ENCODE data around the gene CSF3R.
"Not testable (repeated sequence)": the region's sequence is repeated elsewhere in the genome, so short reads cannot be mapped to it uniquely, and the experiment has no call there.

The CSF3R gene

DNA sequence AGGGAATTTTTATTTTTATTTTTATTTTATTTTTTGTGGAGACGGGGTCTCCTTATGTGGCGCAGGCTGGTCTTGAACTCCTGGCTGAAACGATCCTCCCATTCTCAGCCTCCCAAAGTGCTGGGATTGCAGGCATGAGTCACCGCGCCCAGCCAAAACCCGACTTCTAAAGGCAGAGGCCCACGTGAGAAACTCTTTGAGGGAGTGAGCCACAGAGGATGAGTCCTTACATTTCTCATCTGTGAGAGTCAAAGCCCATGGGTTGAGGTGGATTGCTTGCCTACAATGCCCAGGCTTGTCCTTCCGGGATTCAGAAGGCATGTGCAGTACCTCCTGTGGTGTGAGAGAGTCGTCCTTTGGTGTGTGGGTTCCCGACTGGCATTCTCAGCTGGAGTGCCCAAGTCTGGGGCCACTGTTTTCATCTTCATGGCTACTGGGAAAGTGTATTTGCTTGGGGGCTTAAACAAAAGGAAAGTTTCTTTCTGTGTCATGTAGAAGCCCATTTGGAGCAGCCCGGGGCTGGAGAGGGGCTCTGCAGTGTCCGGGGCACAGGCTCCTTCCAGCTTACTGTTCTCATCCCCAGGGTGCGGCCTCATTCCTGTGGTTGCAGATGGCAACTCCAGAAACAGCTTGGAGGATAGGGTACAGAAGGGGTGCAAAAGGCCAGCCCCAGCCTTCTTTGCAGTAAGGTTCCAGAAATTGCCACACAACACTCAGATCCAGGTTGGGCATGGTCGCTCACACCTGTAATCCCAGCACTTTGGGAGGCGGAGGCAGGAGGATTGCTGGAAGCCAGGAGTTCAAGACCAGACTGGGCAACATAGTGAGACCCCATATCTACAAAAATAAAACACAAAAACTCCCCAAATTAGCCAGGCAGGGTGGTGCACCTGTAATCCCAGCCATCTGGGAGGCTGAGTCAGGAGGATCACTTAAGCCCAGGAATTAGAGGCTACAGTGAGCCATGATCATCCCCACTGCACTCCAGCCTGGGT is 29.4 kb upstream of the CSF3R start:
- Histone ChIP-seq H2BK15ac (ENCODE audit: low read depth, poor library complexity, severe bottlenecking) (no peak overlapping the region), H3K36me3 (ENCODE audit: control insufficient read depth in 1 of 2, insufficient read depth in 2 of 2, low read depth in 1 of 2, low read length in 2 of 2) (no peaks in the 10 kb centered on the region), H2BK120ac (ENCODE audit: low read depth, low read length) (no peak overlapping the region), H2BK12ac (ENCODE audit: low read length in 2 of 2) (no peak overlapping the region), H3K27me3 (ENCODE audit: control insufficient read depth in 1 of 2, insufficient read depth in 1 of 2, low read length in 2 of 2) (peaks cover 7 to 54% of the 10 kb centered on the region in 2 experiments), H3K27ac (ENCODE audit: low read length, poor library complexity, severe bottlenecking) (no peak overlapping the region), H3K23ac (ENCODE audit: low read length in 2 of 2) (no peak overlapping the region), H3K4me3 (ENCODE audit: insufficient read depth in 1 of 2, low read depth in 1 of 2, low read length in 2 of 2) (no peak overlapping the region), H3K9ac (ENCODE audit: low read length) (no peak overlapping the region), H2BK5ac (ENCODE audit: low read depth, low read length, poor library complexity, severe bottlenecking) (no peak overlapping the region), H3K4me1 (ENCODE audit: control insufficient read depth, insufficient read depth, low read depth, low read length) (no peaks in the 10 kb centered on the region), H3K4me2 (ENCODE audit: low read length, poor library complexity, severe bottlenecking) (no peak overlapping the region), H2AK5ac (ENCODE audit: low read length, severe bottlenecking) (no peak overlapping the region), H4K91ac (ENCODE audit: low read length) (no peak overlapping the region), H2AFZ (ENCODE audit: low read depth, low read length) (no peak overlapping the region), H3K79me1 (replicated peaks; ENCODE audit: low read length, poor library complexity, severe bottlenecking) (no peaks in the 10 kb centered on the region), H3K4ac (ENCODE audit: low read depth in 1 of 2, low read length in 2 of 2) (no peak overlapping the region), H3K9me3 (ENCODE audit: control insufficient read depth, low read length) (no peaks in the 10 kb centered on the region), H4K8ac (ENCODE audit: low read length) (no peak overlapping the region), H3K14ac (ENCODE audit: low read length in 2 of 2) (no peak overlapping the region), H3K18ac (ENCODE audit: low read depth in 1 of 2, low read length in 2 of 2) (no peak overlapping the region)
- WGBS, result 78% methylated on average over 15 of the region's 15 CpGs
- no peak for DNase-seq

GRCh38 chr1:36511220-36511619 is 28.5 kb upstream of the CSF3R start:
- not testable (repeated sequence) for H3K9me3 ChIP-seq (ENCODE audit: control insufficient read depth, low read length); H2BK120ac ChIP-seq (ENCODE audit: low read depth, low read length); H2BK15ac ChIP-seq (ENCODE audit: low read depth, poor library complexity, severe bottlenecking); H3K4me1 ChIP-seq (ENCODE audit: control insufficient read depth, insufficient read depth, low read depth, low read length); H3K79me1 ChIP-seq (replicated peaks; ENCODE audit: low read length, poor library complexity, severe bottlenecking); H3K23ac ChIP-seq (ENCODE audit: low read length in 2 of 2); H3K4me2 ChIP-seq (ENCODE audit: low read length, poor library complexity, severe bottlenecking); H3K4ac ChIP-seq (ENCODE audit: low read depth in 1 of 2, low read length in 2 of 2); H3K4me3 ChIP-seq (ENCODE audit: insufficient read depth in 1 of 2, low read depth in 1 of 2, low read length in 2 of 2); H3K27ac ChIP-seq (ENCODE audit: low read length, poor library complexity, severe bottlenecking); H2BK5ac ChIP-seq (ENCODE audit: low read depth, low read length, poor library complexity, severe bottlenecking); H3K14ac ChIP-seq (ENCODE audit: low read length in 2 of 2); H3K36me3 ChIP-seq (ENCODE audit: control insufficient read depth in 1 of 2, insufficient read depth in 2 of 2, low read depth in 1 of 2, low read length in 2 of 2); H3K9ac ChIP-seq (ENCODE audit: low read length); DNase-seq; H4K8ac ChIP-seq (ENCODE audit: low read length); H2AFZ ChIP-seq (ENCODE audit: low read depth, low read length); H3K18ac ChIP-seq (ENCODE audit: low read depth in 1 of 2, low read length in 2 of 2); H4K91ac ChIP-seq (ENCODE audit: low read length); H2AK5ac ChIP-seq (ENCODE audit: low read length, severe bottlenecking); H2BK12ac ChIP-seq (ENCODE audit: low read length in 2 of 2)
- WGBS, result no CpG with 5 or more reads among the region's 2 CpGs
- H3K27me3 ChIP-seq (ENCODE audit: control insufficient read depth in 1 of 2, insufficient read depth in 1 of 2, low read length in 2 of 2), result peaks cover 7 to 54% of the 10 kb centered on the region in 2 experiments

GRCh38 chr1:36510418-36510817 is 27.7 kb upstream of the CSF3R start:
- H2BK12ac ChIP-seq (ENCODE audit: low read length in 2 of 2), result no peak overlapping the region
- H2AK5ac ChIP-seq (ENCODE audit: low read length, severe bottlenecking), result no peak overlapping the region
- H2AFZ ChIP-seq (ENCODE audit: low read depth, low read length), result no peak overlapping the region
- no peak overlapping the region for H2BK120ac ChIP-seq (ENCODE audit: low read depth, low read length)
- no peak overlapping the region for H3K4me2 ChIP-seq (ENCODE audit: low read length, poor library complexity, severe bottlenecking)
- no peaks in the 10 kb centered on the region for H3K9me3 ChIP-seq (ENCODE audit: control insufficient read depth, low read length)
- H3K36me3 ChIP-seq (ENCODE audit: control insufficient read depth in 1 of 2, insufficient read depth in 2 of 2, low read depth in 1 of 2, low read length in 2 of 2), result no peaks in the 10 kb centered on the region
- no peak overlapping the region for H3K4ac ChIP-seq (ENCODE audit: low read depth in 1 of 2, low read length in 2 of 2)
- H3K23ac ChIP-seq (ENCODE audit: low read length in 2 of 2), result no peak overlapping the region
- no peak overlapping the region for H3K9ac ChIP-seq (ENCODE audit: low read length)
- H4K8ac ChIP-seq (ENCODE audit: low read length), result no peak overlapping the region
- H3K27ac ChIP-seq (ENCODE audit: low read length, poor library complexity, severe bottlenecking), result no peak overlapping the region
- H3K18ac ChIP-seq (ENCODE audit: low read depth in 1 of 2, low read length in 2 of 2), result no peak overlapping the region
- H2BK15ac ChIP-seq (ENCODE audit: low read depth, poor library complexity, severe bottlenecking), result no peak overlapping the region
- DNase-seq, result no peak
- no peak overlapping the region for H4K91ac ChIP-seq (ENCODE audit: low read length)
- no peak overlapping the region for H3K14ac ChIP-seq (ENCODE audit: low read length in 2 of 2)
- no peaks in the 10 kb centered on the region for H3K4me1 ChIP-seq (ENCODE audit: control insufficient read depth, insufficient read depth, low read depth, low read length)
- WGBS, result 79% methylated on average over 5 of the region's 7 CpGs
- H3K79me1 ChIP-seq (replicated peaks; ENCODE audit: low read length, poor library complexity, severe bottlenecking), result no peaks in the 10 kb centered on the region
- no peak overlapping the region for H2BK5ac ChIP-seq (ENCODE audit: low read depth, low read length, poor library complexity, severe bottlenecking)
- H3K4me3 ChIP-seq (ENCODE audit: insufficient read depth in 1 of 2, low read depth in 1 of 2, low read length in 2 of 2), result no peak overlapping the region
- peaks cover 10 to 47% of the 10 kb centered on the region in 2 experiments for H3K27me3 ChIP-seq (ENCODE audit: control insufficient read depth in 1 of 2, insufficient read depth in 1 of 2, low read length in 2 of 2)

DNA sequence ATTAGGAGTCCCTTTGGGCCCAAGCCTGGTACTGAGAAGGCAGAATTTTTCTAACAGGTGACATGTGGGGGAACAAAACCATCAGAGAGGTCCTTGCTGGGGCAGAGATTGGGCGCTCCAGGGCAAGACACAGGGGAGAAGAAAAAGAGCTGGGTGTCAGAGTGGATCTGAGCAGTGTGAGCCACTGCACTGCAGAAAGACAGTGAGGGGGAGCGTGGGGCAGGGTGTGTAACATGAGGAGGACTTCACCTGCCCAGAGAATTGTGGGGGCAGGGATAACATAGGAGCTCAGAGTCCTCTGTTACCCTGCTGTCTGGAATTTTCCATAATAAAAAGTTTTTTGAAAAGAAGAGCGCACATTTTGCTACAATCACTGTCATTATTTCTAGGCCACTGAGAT is 25.5 kb upstream of the CSF3R start:
- no peak overlapping the region for H3K14ac ChIP-seq (ENCODE audit: low read length in 2 of 2)
- H3K9ac ChIP-seq (ENCODE audit: low read length), result no peak overlapping the region
- H3K4ac ChIP-seq (ENCODE audit: low read depth in 1 of 2, low read length in 2 of 2), result no peak overlapping the region
- peaks cover 12 to 48% of the 10 kb centered on the region in 2 experiments for H3K27me3 ChIP-seq (ENCODE audit: control insufficient read depth in 1 of 2, insufficient read depth in 1 of 2, low read length in 2 of 2)
- no peak overlapping the region for H3K27ac ChIP-seq (ENCODE audit: low read length, poor library complexity, severe bottlenecking)
- 69% methylated on average over 3 of the region's 3 CpGs for WGBS
- H3K4me1 ChIP-seq (ENCODE audit: control insufficient read depth, insufficient read depth, low read depth, low read length), result no peaks in the 10 kb centered on the region
- no peak overlapping the region for H2BK12ac ChIP-seq (ENCODE audit: low read length in 2 of 2)
- no peak overlapping the region for H4K91ac ChIP-seq (ENCODE audit: low read length)
- H3K36me3 ChIP-seq (ENCODE audit: control insufficient read depth in 1 of 2, insufficient read depth in 2 of 2, low read depth in 1 of 2, low read length in 2 of 2), result no peaks in the 10 kb centered on the region
- no peak overlapping the region for H2BK5ac ChIP-seq (ENCODE audit: low read depth, low read length, poor library complexity, severe bottlenecking)
- H3K4me2 ChIP-seq (ENCODE audit: low read length, poor library complexity, severe bottlenecking), result no peak overlapping the region
- H3K9me3 ChIP-seq (ENCODE audit: control insufficient read depth, low read length), result no peaks in the 10 kb centered on the region
- no peak overlapping the region for H4K8ac ChIP-seq (ENCODE audit: low read length)
- H3K79me1 ChIP-seq (replicated peaks; ENCODE audit: low read length, poor library complexity, severe bottlenecking), result no peaks in the 10 kb centered on the region
- no peak overlapping the region for H3K4me3 ChIP-seq (ENCODE audit: insufficient read depth in 1 of 2, low read depth in 1 of 2, low read length in 2 of 2)
- no peak overlapping the region for H3K23ac ChIP-seq (ENCODE audit: low read length in 2 of 2)
- H2BK120ac ChIP-seq (ENCODE audit: low read depth, low read length), result no peak overlapping the region
- H2AK5ac ChIP-seq (ENCODE audit: low read length, severe bottlenecking), result no peak overlapping the region
- H2BK15ac ChIP-seq (ENCODE audit: low read depth, poor library complexity, severe bottlenecking), result no peak overlapping the region
- DNase-seq, result no peak
- H3K18ac ChIP-seq (ENCODE audit: low read depth in 1 of 2, low read length in 2 of 2), result no peak overlapping the region
- no peak overlapping the region for H2AFZ ChIP-seq (ENCODE audit: low read depth, low read length)

Data from mesenchymal stem cell (in vitro differentiated cells and primary cell).